ENCODE results near the gene FRMD4A. TPM values are rescaled to one million over a fixed set of nuclear protein-coding genes. Genes with fewer than 3 reads are reported as not detected.

The FRMD4A gene
- total RNA-seq, 4 donors from 2014 or later = 27.5 to 40.4 (median 33.0) TPM

DNA sequence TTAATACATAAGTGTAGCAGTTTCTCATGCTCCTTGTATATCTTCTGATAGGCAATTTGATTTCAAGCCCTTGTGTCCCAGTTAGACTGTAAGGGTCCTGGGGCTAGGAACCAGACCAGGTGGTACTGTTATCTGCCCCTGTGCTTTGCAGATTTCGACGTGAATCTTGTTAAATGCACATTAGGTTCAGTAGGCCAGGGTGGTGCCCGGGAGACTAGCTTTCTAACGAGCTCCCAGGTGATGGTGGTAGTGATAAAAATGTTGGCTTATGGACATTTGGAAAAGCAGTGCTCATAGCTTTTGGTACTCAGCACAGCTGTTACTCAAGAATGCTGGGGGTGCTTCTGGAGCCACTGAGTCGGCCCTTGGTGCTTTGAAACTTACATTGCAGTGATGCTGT, 679.8 kb downstream of the FRMD4A start:
- no peak overlapping the region for H3K4me3 ChIP-seq (ENCODE audit: low read depth, poor library complexity, severe bottlenecking)
- no peak for DNase-seq (ENCODE audit: low spot score in 2 of 2)
- intact Hi-C loops (cut with DNase I; ENCODE audit: low total_unique reads) = no loop called here
- WGBS, 2 donors = 71 to 73% methylated on average over 5 of the region's 5 CpGs
- TF ChIP-seq, protein P1, sequence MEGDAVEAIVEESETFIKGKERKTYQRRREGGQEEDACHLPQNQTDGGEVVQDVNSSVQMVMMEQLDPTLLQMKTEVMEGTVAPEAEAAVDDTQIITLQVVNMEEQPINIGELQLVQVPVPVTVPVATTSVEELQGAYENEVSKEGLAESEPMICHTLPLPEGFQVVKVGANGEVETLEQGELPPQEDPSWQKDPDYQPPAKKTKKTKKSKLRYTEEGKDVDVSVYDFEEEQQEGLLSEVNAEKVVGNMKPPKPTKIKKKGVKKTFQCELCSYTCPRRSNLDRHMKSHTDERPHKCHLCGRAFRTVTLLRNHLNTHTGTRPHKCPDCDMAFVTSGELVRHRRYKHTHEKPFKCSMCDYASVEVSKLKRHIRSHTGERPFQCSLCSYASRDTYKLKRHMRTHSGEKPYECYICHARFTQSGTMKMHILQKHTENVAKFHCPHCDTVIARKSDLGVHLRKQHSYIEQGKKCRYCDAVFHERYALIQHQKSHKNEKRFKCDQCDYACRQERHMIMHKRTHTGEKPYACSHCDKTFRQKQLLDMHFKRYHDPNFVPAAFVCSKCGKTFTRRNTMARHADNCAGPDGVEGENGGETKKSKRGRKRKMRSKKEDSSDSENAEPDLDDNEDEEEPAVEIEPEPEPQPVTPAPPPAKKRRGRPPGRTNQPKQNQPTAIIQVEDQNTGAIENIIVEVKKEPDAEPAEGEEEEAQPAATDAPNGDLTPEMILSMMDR (IDR thresholded peaks at IDR 0.05) = no peak
- TF ChIP-seq POLR2A (IDR thresholded peaks at IDR 0.05) = no peak

DNA sequence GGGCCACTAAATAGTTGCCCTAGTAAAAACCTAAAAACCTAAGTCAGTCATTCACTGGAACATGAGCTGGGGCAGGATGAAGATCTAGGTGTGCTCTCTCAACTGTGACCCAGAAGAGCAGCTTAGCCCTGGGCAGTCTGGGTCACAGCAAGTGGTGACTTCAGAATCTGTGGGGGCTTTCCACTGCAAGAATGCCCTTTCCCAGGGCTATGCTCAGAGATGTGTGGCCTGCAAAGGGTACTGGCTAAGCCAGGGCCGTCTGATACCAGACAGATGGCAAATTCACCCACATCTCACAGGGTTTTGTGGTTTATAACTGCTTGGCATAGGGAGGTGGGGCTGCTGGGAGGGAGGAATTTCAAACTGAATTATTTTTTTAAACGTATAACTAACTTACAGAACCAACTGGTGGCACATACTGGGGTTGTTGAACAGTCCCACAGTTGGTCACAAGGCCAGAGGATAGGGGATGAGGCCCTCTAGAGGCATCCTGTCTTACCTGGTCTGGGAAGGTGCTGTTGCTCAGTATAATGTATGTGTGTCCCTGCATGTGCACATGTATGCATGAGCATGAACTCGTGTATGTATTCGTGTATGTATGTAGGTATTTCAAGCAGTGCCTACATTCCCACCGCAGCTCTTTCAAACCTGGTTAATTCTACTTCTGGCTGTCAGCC, 680.7 kb downstream of the FRMD4A start:
- 66 to 74% methylated on average over 5 of the region's 5 CpGs for WGBS, 2 donors
- H3K4me3 ChIP-seq (ENCODE audit: low read depth, poor library complexity, severe bottlenecking) = no peak overlapping the region
- intact Hi-C loops (cut with DNase I; ENCODE audit: low total_unique reads) = no loop called here
- no peak for TF ChIP-seq POLR2A (IDR thresholded peaks at IDR 0.05)
- TF ChIP-seq, protein P1 (IDR thresholded peaks at IDR 0.05) = no peak
- DNase-seq (ENCODE audit: low spot score in 2 of 2) = no peak

DNA sequence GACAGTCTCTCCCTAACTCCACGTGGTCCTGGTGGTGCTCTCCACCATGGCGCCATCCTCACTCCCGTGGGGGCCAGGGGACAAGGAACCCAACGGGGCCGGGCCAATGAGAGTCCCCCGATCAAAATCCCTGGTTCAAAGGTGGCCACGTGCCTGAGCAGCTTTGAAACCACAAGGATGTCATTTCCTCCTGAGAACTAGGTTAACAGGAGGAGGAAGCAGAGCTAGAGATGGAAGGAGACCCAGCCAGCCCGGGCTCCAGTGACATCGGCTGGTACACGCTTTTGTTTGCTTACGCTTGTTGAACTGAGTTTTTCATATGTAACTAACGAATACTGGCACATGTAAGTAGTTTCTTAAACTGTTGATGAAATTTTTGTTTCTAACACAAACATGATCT, 682.3 kb downstream of the FRMD4A start:
- intact Hi-C loops (cut with DNase I; ENCODE audit: low total_unique reads) = no loop called here
- no peak overlapping the region for H3K4me3 ChIP-seq (ENCODE audit: low read depth, poor library complexity, severe bottlenecking)
- 85 to 90% methylated on average over 12 of the region's 12 CpGs for WGBS, 2 donors
- no peak for DNase-seq (ENCODE audit: low spot score in 2 of 2)
- no peak for TF ChIP-seq POLR2A (IDR thresholded peaks at IDR 0.05)
- TF ChIP-seq, protein P1 (IDR thresholded peaks at IDR 0.05) = no peak

DNA sequence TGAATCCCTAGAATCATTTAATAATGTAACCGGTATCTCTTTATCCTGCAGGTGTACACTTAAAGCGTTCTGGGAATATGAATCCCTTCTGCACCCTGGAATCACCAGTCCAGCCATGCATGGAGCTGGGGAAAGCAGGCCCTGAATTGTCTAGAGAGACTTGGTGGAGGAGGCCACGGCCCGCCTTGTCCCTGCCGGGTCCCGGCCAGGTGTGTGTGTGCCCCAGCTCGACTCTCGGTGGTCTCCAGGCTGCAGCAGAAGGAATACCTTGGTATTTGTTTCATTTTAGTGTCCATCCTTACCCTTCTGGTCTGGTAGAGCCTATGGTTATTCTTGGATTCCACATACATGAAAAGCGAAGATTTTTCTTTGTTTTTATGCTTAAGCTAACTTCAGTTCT, 685.9 kb downstream of the FRMD4A start:
- WGBS, 2 donors = 92 to 97% methylated on average over 9 of the region's 9 CpGs
- no peak for DNase-seq (ENCODE audit: low spot score in 2 of 2)
- TF ChIP-seq, protein P1 (IDR thresholded peaks at IDR 0.05) = no peak
- TF ChIP-seq POLR2A (IDR thresholded peaks at IDR 0.05) = no peak
- H3K4me3 ChIP-seq (ENCODE audit: low read depth, poor library complexity, severe bottlenecking) = no peak overlapping the region
- intact Hi-C loops (cut with DNase I; ENCODE audit: low total_unique reads) = no loop called here

DNA sequence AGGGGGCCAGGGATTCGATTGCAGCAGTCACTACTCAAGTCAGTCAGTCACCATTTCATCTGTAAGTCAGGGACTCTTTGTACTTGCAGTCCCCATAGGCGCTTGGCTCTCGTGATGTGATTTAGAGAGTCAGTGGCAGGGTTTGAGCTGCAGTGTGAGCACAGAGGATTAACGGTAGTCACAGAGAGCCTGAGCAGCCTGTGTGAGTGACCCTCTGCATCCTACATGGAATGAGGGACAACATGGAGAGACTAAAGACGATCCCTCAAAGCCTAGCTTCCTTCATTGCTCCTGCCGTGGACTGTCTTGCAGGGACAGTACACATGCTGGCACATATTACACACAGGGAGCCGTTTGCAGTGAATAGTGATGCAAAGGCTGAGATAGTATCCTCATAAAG, 687.7 kb downstream of the FRMD4A start:
- no peak for DNase-seq (ENCODE audit: low spot score in 2 of 2)
- 81 to 92% methylated on average over 7 of the region's 7 CpGs for WGBS, 2 donors
- intact Hi-C loops (cut with DNase I; ENCODE audit: low total_unique reads) = no loop called here
- TF ChIP-seq POLR2A (IDR thresholded peaks at IDR 0.05) = no peak
- TF ChIP-seq, protein P1 (IDR thresholded peaks at IDR 0.05) = no peak
- no peak overlapping the region for H3K4me3 ChIP-seq (ENCODE audit: low read depth, poor library complexity, severe bottlenecking)

DNA sequence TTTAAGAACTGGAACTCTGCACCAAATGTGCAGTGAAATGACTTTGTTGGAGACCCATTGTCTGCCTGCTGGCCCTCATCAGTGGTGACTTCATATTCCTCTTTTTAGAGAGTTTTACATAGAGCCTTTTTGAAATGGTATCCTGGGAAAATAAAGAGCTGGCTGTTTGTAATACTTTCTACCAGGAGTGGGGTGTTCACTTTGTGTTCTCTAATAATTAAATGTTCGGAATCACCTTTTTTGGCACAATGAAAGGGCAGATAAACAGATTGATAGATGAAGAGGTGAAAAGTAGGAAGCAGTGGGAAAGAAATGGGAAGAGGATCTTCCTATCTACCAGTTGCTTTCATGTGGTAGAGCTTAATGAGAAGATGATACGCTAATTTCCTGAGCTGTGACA, 688.4 kb downstream of the FRMD4A start:
- 96 to 99% methylated on average over 2 of the region's 2 CpGs for WGBS, 2 donors
- TF ChIP-seq, protein P1 (IDR thresholded peaks at IDR 0.05) = no peak
- TF ChIP-seq POLR2A (IDR thresholded peaks at IDR 0.05) = no peak
- no peak overlapping the region for H3K4me3 ChIP-seq (ENCODE audit: low read depth, poor library complexity, severe bottlenecking)
- intact Hi-C loops (cut with DNase I; ENCODE audit: low total_unique reads) = no loop called here
- no peak for DNase-seq (ENCODE audit: low spot score in 2 of 2)
